Epithelial cell of prostate (primary cell): ENCODE results near the gene MYMK.

Source experiments
- DNase-seq: peaks from one replicate; pipeline ENCODE4 v3.0.0-alpha.2; 2011; ENCODE audit warnings: low read depth, low spot score
- H3K27ac ChIP-seq: fragments of 450-650 bp; 2 replicates; pipeline ENCODE4 v1.5.1; 2017; ENCODE audit warnings: mild to moderate bottlenecking

The MYMK gene

GRCh38 chr9:133536080-133536479 lies 11.3 kb upstream of the MYMK start:
- no peak overlapping the region for H3K27ac ChIP-seq

GRCh38 chr9:133535306-133535877 lies 10.6 kb upstream of the MYMK start:
- no peak overlapping the region for H3K27ac ChIP-seq
- DNase-seq: no peak

More at GRCh38 chr9:133536080-133536479, 11.3 kb upstream of the MYMK start:
- no peak for DNase-seq

- no peak for DNase-seq
- H3K27ac ChIP-seq: no peak within 1 kb of the TSS
Measured at GRCh38 chr9:133534346-133535291, 9.9 kb upstream of the MYMK start, which contains the start of gene ADAMTSL2. TSS of gene ADAMTSL2 (plus strand) at chr9:133534704. CDS start at chr9:133536713, 2,009 bp downstream.

- H3K27ac ChIP-seq: no peak overlapping the region
- no peak for DNase-seq
Measured at GRCh38 chr9:133533857-133534256, 9.1 kb upstream of the MYMK start.

GRCh38 chr9:133532937-133533668 lies 8.3 kb upstream of the MYMK start:
- DNase-seq: no peak
- no peak overlapping the region for H3K27ac ChIP-seq

- H3K27ac ChIP-seq: no peak overlapping the region
- DNase-seq: no peak
Measured at GRCh38 chr9:133531293-133531692, 6.5 kb upstream of the MYMK start.

GRCh38 chr9:133529874-133530273 lies 5.1 kb upstream of the MYMK start:
- no peak overlapping the region for H3K27ac ChIP-seq
- DNase-seq: no peak

GRCh38 chr9:133529457-133529856 lies 4.7 kb upstream of the MYMK start:
- no peak for DNase-seq
- H3K27ac ChIP-seq: no peak overlapping the region

GRCh38 chr9:133528876-133529241 lies 4.1 kb upstream of the MYMK start:
- no peak overlapping the region for H3K27ac ChIP-seq
- no peak for DNase-seq

GRCh38 chr9:133528001-133528875 lies 3.5 kb upstream of the MYMK start:
- H3K27ac ChIP-seq: no peak overlapping the region
- DNase-seq: no peak

GRCh38 chr9:133527444-133527920 lies 2.7 kb upstream of the MYMK start:
- H3K27ac ChIP-seq: no peak overlapping the region
- DNase-seq: no peak

GRCh38 chr9:133526721-133527321 lies 2.1 kb upstream of the MYMK start:
- H3K27ac ChIP-seq: no peak overlapping the region
- no peak for DNase-seq

GRCh38 chr9:133525677-133526076 lies 918 bp upstream of the MYMK start:
- DNase-seq: no peak
- H3K27ac ChIP-seq: no peak overlapping the region

GRCh38 chr9:133524146-133524545 lies 613 bp downstream of the MYMK start:
- no peak for DNase-seq

GRCh38 chr9:133523106-133523505 lies 1.7 kb downstream of the MYMK start:
- DNase-seq: no peak
- no peak overlapping the region for H3K27ac ChIP-seq

More at GRCh38 chr9:133524146-133524545, 613 bp downstream of the MYMK start:
- H3K27ac ChIP-seq: no peak overlapping the region

GRCh38 chr9:133522073-133522910 lies 2.5 kb downstream of the MYMK start:
- DNase-seq: no peak
- H3K27ac ChIP-seq: no peak overlapping the region

GRCh38 chr9:133521122-133522072 lies 3.4 kb downstream of the MYMK start:
- no peak overlapping the region for H3K27ac ChIP-seq
- DNase-seq: no peak
